NCI-H1436 treated with DMSO at 0.1 percent for 48 hours (cell line): ENCODE data around the gene OPN4.

ENCODE experiments used
- DNase-seq: peaks from one replicate; lab custom pipeline; 2025; lab: John Stamatoyannopoulos, UW

The OPN4 gene

DNA sequence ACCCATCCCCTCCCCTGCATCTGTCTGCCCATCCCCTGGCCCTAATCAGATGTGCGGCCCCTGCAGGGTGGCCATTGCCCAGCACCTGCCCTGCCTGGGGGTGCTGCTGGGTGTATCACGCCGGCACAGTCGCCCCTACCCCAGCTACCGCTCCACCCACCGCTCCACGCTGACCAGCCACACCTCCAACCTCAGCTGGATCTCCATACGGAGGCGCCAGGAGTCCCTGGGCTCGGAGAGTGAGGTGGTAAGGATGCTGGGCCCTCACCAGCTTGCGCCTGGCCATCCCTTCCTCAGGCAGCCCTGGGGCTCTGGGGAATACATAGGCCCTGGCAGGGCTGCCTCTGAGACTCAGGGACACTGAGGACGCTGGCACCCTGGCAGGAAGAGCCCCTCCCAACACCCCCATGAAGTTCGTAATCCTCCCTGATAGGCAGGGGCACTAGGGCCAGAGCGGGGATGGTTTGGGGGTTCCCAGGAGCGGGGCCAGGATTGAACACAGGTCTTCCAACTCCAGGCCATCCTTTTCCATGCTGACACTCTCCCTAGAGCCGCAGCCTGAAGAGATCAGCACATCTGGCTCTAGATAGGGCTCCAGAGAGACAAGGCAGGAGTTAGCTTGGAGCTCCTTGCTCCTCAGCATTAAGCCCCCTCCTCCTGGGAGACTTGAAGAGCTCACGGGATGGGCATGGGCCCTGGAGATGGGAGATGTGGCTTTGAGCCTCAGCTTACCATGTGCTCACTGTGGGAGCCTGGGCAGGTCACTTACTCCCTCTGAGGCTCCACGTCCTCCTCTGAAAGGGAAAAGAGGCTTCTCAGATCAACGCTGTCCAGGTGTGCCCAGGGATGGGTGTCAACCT, 8.1 kb downstream of the OPN4 start:
- no peak for DNase-seq

- no peak for DNase-seq
Measured at GRCh38 chr10:86663046-86663345, 8.6 kb downstream of the OPN4 start.

DNA sequence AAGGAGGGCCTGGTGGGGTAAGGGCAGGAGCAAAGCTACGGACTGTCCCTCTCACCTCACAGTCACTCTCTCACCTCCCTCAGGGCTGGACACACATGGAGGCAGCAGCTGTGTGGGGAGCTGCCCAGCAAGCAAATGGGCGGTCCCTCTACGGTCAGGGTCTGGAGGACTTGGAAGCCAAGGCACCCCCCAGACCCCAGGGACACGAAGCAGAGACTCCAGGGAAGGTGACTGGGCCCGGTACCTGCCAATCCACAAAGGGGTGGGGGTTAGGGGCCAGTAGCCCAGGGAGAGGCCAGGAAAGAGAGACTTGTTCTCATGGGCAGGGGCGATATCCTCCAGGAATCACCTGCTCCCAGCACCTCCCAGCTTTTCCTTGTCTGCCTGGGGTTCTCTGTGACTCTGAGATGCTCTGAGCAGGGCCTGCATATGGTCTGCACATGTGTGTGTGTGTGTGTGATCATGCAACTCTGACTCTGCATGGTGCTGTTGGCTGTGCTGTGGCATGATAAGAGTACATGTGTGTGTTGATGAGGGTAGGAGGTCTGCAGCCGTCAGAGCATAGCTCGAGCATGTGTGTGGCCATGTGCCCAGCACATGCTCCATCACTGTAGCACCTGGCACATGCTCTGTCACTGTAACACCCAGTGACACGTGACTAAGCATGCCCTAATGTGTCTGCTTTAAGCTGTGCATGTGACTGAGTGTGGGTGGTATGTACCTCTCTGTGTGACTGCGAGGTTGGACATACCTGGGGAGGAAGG, 9.4 kb downstream of the OPN4 start:
- no peak for DNase-seq

DNA sequence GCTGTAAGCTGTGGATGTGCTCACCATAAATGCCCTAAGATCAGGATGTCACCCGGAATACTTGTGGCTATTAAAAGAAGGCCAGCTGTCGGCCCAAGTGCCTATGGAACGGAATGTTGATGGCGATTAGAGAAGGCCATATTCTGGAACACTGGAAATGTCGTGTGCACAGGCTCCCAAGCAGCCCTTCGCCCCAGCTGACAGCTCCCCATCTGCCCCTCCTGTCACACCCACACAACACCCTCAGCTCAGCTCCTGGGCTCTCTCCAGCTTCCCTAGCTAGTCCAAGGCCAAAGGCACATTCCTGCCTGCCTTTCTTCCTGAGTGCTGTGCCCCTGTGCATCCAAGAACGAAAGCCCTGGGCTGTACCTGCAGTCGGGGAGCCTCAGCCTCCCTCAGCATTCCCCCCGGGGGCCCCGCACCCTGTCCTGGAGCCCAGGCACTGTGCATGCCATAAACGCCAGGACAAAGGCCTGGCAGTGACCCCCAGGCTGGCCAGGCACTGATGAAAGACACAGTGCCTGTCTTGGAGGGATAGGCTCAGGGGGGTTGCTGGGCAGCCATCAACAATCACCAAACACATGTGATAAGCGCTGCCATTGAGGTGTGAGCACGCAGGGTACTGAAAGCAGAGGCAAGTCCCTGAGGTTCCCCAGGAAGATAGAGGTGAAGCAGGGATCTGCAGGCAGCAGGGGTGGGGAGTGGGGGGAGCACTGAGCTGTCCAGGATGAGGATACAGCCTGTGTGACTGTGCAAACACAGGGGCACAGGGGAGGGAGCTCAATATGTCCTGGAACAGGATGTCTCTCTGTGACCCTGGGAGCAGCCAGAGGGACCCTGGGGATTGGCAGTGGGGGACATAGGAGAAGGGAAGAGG, 10.2 kb downstream of the OPN4 start:
- DNase-seq: no peak

DNA sequence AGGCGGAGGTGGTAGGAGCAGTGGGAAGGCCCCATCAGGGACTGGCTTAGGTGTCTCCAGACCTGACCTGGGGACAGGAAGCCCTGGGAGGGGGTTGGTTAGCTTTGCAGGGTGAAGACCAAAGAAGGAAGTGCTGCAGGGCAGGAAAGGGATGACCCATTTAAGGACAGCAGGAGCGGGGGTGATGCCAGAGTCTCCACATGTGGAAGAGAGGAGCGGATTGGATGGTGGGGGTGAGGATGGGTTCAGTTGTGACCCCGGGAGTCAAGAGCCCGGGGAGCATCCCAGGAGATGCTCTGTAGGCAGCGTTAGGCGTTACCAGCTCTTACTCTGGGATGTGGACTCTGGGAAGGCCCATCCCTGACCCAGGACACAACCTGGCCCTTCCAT, 10.9 kb downstream of the OPN4 start:
- no peak for DNase-seq

DNA sequence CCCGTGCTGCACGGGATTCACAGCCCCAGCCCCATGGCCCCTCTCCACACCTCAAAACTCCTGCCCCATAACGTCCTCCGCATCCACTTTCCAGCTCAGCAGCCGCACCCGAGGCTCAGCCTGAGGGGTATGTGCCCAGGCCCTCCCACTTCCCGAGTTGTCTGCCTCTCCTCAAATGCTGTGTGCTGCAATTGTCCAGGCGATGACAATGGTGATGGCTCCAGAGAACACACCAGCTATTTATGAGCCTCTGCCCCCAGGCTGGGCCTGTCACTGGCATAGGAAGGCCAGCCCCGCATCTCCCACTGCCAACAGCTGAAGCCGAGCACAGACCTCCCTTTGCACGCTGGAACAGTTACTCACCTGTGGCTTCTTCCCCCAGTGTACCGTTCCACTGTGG, 11.5 kb downstream of the OPN4 start:
- DNase-seq: no peak

DNA sequence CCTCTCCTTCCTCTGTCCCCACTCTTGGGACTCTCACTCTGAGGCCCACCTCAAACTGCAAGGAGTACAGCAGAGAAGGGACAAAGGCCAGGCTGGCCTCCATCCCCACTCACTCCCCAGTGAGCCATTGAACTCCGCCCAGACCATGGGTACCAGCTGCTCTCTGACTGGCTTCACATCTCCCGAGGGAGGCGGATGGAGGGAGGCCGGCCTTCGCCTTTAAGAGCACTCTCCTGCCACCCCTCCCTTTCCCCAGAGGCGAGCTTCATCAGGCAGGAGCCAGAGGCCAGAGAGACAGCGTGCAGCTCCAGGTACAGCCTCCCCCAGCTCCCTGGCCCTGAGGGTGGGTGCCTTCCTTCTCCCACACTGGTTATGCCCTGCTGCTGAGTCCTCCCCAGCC, 12.2 kb downstream of the OPN4 start:
- no peak for DNase-seq

GRCh38 chr10:86667421-86668181, 13.3 kb downstream of the OPN4 start:
- no peak for DNase-seq

GRCh38 chr10:86668297-86669165, 14.2 kb downstream of the OPN4 start, which contains the start of gene LDB3:
Gene LDB3, plus strand, starts transcription at chr10:86668511. Its CDS starts 181 bp downstream, at chr10:86668692.
- DNase-seq: peak; percentile 39

- DNase-seq: no peak
Measured at GRCh38 chr10:86670290-86670811, 16.0 kb downstream of the OPN4 start.

DNA sequence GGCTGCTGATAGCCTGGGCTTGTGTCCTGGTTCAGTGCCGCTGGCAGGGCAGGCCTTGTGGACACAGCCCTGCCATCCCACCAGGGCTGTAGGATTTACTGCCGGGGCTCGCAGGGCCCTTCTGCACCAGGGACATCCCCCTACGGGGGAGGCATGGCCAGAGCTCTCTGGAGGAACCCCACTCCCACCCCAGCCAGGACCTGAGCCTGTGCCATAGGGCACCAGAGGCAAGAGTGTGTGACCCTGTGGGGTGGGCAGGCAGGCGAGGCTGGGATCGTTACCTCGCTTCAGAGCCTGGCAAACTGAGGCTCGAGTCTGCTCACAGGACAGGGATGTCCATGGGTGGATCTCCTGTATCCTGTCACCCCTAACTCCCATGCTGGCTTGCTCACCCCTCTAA, 16.5 kb downstream of the OPN4 start:
- DNase-seq: no peak

GRCh38 chr10:86671419-86671818, 17.1 kb downstream of the OPN4 start:
- no peak for DNase-seq

DNA sequence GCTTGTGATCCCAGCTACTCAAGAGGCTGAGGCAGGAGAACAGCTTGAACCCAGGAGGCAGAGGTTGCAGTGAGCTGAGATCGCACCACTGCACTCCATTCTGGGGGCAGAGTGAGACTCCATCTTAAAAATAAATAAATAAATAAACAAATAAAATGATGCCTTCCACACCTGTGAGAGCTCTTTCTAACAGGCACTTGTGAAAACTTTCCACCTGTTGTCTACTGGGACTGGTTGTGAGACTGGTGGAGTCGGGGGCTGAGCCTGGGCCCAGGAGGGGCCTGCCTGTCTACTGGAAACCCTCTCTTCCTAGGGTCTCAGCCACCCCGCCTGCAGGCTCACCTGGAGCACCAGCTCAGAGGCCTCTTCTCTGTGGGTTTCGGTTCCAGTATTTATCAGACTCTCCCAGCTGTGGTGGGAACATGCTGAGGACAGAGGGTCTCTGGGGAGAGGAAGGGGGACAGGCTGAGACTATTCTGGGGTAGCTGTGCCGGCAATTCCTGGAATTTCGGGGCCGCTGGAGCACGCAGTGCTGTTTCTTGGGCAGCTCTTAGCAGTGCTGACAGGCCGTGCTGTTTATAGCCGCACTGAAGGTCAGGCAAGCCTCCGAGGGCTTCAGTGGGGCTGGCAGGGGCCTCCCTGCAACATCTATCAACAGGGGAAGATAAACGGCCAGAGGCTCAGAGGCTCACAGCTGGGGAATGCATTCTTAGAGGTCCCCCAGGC, 17.8 kb downstream of the OPN4 start:
- DNase-seq: no peak

DNA sequence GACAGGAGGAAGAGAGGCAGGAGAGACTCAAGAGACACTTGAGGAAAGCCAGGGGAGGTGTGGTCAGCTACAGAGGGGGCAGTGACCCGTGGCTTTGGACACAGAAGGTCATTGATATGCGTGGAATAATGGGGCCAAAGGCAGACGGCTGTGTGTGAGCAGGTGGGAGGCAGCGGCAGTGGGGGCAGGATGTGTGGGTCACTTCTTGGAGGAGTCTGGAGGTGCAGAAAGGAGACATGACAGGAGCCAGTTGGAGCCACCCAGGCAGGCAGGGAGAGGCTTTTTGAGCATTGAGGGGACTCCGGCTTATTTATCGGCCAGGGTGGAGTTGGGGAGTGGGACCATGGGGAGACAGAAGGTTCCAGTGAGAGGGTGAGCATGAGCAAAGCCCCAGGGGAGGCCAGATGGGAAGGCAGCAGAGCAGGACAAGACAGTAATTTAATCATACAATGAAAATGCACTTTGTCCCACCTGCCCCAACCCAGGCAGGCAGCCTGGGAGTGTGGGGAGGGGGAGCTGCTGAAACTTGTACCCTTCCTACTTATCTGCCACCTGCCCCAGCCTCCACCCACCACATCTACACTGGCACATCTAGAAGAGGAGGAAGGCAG, 19.0 kb downstream of the OPN4 start:
- no peak for DNase-seq

- DNase-seq: no peak
Measured at GRCh38 chr10:86673827-86674581, 19.7 kb downstream of the OPN4 start.

GRCh38 chr10:86674912-86675311, 20.6 kb downstream of the OPN4 start:
- no peak for DNase-seq

DNA sequence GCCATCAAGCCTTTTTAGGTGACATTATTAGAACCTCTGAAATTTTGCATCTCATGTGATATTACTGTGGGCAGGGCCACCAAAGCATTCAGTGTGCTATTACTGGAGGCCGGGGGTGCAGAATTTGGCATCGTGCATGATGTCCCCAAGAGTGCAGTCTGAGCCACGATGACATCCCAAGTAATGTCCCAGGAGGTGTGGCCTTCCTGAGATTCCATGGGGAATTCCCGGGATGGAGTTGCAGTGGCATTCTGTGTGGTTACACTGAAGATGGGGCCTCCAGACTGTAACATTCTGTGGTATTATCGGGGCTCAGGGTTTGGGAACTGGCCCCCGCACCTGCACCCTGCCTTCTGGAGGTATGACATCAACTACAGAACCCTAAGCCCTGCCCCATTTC, 23.0 kb downstream of the OPN4 start:
- no peak for DNase-seq

GRCh38 chr10:86678999-86679792, 24.8 kb downstream of the OPN4 start:
- DNase-seq: no peak
